ENCODE measurements around the gene AP4M1.
"Not testable (repeated sequence)": the region's sequence is repeated elsewhere in the genome, so short reads cannot be mapped to it uniquely, and the experiment has no call there.

GRCh38 chr7:100130220-100130607 lies 28.8 kb downstream of the AP4M1 start:
- not testable (repeated sequence) for TF ChIP-seq ZBTB33 (IDR thresholded peaks at IDR 0.05); JUND (IDR thresholded peaks at IDR 0.05); YY1 (IDR thresholded peaks at IDR 0.05); TAF1 (conservative IDR thresholded peaks at IDR 0.05); GABPA (IDR thresholded peaks at IDR 0.05 in 1 of 2, conservative IDR thresholded peaks at IDR 0.05 in 1 of 2); SP1 (IDR thresholded peaks at IDR 0.05); HNF4A (conservative IDR thresholded peaks at IDR 0.05); RAD21 (IDR thresholded peaks at IDR 0.05); RXRA (IDR thresholded peaks at IDR 0.05); FOXA1 (IDR thresholded peaks at IDR 0.05)
- TF ChIP-seq, protein P1, sequence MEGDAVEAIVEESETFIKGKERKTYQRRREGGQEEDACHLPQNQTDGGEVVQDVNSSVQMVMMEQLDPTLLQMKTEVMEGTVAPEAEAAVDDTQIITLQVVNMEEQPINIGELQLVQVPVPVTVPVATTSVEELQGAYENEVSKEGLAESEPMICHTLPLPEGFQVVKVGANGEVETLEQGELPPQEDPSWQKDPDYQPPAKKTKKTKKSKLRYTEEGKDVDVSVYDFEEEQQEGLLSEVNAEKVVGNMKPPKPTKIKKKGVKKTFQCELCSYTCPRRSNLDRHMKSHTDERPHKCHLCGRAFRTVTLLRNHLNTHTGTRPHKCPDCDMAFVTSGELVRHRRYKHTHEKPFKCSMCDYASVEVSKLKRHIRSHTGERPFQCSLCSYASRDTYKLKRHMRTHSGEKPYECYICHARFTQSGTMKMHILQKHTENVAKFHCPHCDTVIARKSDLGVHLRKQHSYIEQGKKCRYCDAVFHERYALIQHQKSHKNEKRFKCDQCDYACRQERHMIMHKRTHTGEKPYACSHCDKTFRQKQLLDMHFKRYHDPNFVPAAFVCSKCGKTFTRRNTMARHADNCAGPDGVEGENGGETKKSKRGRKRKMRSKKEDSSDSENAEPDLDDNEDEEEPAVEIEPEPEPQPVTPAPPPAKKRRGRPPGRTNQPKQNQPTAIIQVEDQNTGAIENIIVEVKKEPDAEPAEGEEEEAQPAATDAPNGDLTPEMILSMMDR (IDR thresholded peaks at IDR 0.05; ENCODE audit: low read depth, low read length, missing input control) = not testable (repeated sequence)
- TF ChIP-seq, protein P2, sequence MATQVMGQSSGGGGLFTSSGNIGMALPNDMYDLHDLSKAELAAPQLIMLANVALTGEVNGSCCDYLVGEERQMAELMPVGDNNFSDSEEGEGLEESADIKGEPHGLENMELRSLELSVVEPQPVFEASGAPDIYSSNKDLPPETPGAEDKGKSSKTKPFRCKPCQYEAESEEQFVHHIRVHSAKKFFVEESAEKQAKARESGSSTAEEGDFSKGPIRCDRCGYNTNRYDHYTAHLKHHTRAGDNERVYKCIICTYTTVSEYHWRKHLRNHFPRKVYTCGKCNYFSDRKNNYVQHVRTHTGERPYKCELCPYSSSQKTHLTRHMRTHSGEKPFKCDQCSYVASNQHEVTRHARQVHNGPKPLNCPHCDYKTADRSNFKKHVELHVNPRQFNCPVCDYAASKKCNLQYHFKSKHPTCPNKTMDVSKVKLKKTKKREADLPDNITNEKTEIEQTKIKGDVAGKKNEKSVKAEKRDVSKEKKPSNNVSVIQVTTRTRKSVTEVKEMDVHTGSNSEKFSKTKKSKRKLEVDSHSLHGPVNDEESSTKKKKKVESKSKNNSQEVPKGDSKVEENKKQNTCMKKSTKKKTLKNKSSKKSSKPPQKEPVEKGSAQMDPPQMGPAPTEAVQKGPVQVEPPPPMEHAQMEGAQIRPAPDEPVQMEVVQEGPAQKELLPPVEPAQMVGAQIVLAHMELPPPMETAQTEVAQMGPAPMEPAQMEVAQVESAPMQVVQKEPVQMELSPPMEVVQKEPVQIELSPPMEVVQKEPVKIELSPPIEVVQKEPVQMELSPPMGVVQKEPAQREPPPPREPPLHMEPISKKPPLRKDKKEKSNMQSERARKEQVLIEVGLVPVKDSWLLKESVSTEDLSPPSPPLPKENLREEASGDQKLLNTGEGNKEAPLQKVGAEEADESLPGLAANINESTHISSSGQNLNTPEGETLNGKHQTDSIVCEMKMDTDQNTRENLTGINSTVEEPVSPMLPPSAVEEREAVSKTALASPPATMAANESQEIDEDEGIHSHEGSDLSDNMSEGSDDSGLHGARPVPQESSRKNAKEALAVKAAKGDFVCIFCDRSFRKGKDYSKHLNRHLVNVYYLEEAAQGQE (IDR thresholded peaks at IDR 0.05) = not testable (repeated sequence)
- TF ChIP-seq, protein P3, sequence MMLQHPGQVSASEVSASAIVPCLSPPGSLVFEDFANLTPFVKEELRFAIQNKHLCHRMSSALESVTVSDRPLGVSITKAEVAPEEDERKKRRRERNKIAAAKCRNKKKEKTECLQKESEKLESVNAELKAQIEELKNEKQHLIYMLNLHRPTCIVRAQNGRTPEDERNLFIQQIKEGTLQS (IDR thresholded peaks at IDR 0.05) = not testable (repeated sequence)
- TF ChIP-seq, protein P4, sequence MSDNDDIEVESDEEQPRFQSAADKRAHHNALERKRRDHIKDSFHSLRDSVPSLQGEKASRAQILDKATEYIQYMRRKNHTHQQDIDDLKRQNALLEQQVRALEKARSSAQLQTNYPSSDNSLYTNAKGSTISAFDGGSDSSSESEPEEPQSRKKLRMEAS (IDR thresholded peaks at IDR 0.05) = not testable (repeated sequence)
